H1 (cell line): ENCODE data around the gene TBC1D25.

ENCODE experiments used
- EGR1 ChIP-seq: IDR thresholded peaks from 2 replicates; pipeline ENCODE4 v1.6.1; 2011; ENCODE audit warnings: low read depth, low read length, borderline replicate concordance
- EZH2 ChIP-seq: fragments of 200-600 bp; sonication (generic); IDR thresholded peaks from 2 replicates; pipeline ENCODE4 v1.7.1; 2012; ENCODE audit warnings: low read depth, mild to moderate bottlenecking, moderate library complexity, low read length, inconsistent platforms; ENCODE audit not compliant: severe bottlenecking
- TF ChIP-seq, protein P1 (sequence below): IDR thresholded peaks from 2 replicates; pipeline ENCODE4 v1.6.1; 2012; ENCODE audit warnings: low read length, inconsistent platforms
- TF ChIP-seq, protein P2 (sequence below), 3 experiments: IDR thresholded peaks; 1 replicate in 2 of 3; 2 replicates in 1 of 3; pipeline versions ENCODE4 v1.5.1 to v1.6.1; 2011; ENCODE audit warnings: low read length in 3 of 3, mild to moderate bottlenecking in 3 of 3, inconsistent platforms in 2 of 3, low read depth in 1 of 3, moderate library complexity in 1 of 3; ENCODE audit not compliant: insufficient read depth in 1 of 3; ENCODE audit errors: control extremely low read depth in 1 of 3

DNA sequence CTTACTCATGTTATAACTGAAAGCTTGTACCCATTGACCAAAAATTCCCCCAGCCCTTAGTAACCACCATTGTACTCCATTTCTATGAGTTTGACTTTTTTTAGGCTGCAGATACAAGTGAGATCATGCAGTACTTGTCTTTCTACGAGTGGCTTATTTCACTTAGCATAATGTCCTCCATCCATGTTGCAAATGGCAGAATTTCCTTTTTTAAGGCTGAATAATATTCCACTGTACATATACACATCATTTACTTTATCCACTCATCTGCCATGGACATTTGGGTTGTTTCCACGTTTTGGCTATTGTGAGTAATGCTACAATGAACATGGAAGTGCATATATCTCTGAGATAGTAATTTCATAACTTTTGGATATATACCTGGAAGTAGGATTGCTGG is 45.2 kb downstream of the TBC1D25 start:
- TF ChIP-seq, protein P1, sequence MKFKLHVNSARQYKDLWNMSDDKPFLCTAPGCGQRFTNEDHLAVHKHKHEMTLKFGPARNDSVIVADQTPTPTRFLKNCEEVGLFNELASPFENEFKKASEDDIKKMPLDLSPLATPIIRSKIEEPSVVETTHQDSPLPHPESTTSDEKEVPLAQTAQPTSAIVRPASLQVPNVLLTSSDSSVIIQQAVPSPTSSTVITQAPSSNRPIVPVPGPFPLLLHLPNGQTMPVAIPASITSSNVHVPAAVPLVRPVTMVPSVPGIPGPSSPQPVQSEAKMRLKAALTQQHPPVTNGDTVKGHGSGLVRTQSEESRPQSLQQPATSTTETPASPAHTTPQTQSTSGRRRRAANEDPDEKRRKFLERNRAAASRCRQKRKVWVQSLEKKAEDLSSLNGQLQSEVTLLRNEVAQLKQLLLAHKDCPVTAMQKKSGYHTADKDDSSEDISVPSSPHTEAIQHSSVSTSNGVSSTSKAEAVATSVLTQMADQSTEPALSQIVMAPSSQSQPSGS = no peak
- no peak for TF ChIP-seq EGR1
- TF ChIP-seq EZH2 = no peak
- TF ChIP-seq, protein P2, sequence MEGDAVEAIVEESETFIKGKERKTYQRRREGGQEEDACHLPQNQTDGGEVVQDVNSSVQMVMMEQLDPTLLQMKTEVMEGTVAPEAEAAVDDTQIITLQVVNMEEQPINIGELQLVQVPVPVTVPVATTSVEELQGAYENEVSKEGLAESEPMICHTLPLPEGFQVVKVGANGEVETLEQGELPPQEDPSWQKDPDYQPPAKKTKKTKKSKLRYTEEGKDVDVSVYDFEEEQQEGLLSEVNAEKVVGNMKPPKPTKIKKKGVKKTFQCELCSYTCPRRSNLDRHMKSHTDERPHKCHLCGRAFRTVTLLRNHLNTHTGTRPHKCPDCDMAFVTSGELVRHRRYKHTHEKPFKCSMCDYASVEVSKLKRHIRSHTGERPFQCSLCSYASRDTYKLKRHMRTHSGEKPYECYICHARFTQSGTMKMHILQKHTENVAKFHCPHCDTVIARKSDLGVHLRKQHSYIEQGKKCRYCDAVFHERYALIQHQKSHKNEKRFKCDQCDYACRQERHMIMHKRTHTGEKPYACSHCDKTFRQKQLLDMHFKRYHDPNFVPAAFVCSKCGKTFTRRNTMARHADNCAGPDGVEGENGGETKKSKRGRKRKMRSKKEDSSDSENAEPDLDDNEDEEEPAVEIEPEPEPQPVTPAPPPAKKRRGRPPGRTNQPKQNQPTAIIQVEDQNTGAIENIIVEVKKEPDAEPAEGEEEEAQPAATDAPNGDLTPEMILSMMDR (IDR thresholded peaks at IDR 0.05; ENCODE audit: control extremely low read depth in 1 of 3, insufficient read depth in 1 of 3, low read depth in 1 of 3, low read length in 3 of 3) = no peak
